OCI-LY1 (cell line): ENCODE results near the gene GPSM1.
"Not testable (repeated sequence)": the region's sequence is repeated elsewhere in the genome, so short reads cannot be mapped to it uniquely, and the experiment has no call there.

Experiments
- EZH2 ChIP-seq: fragments of 200-600 bp; sonication (generic), shearing (Covaris generic); IDR thresholded peaks from 2 replicates; pipeline ENCODE4 v1.8.0; 2017; ENCODE audit warnings: borderline replicate concordance, mixed run types, mild to moderate bottlenecking, antibody characterized with exemption, low read length, moderate library complexity, mixed read lengths
- TF ChIP-seq, protein P1 (sequence below): fragments of 200-600 bp; sonication (generic), shearing (Covaris generic); IDR thresholded peaks from 2 replicates; pipeline ENCODE4 v1.5.1; 2017; ENCODE audit warnings: mild to moderate bottlenecking, antibody characterized with exemption, low read length, moderate library complexity, mixed read lengths

DNA sequence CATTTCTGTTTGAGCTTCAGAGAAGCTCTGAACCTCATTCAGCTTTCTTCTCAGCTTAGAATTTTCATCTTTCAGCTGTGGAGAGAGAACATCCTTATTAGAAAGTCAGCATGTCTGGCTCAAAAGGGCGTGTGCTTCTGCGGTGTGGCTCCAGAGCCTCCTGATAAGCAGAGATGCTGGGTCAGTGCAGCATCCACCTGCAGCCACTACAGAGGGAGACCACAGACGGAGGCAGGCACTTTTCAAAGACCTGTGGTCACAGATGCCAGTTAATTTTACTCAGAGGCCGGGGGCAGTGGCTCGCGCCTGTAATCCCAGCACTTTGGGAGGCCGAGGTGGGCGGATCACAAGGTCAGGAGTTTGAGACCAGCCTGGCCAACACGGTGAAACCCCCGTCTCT is 78.6 kb downstream of the GPSM1 start:
- TF ChIP-seq, protein P1, sequence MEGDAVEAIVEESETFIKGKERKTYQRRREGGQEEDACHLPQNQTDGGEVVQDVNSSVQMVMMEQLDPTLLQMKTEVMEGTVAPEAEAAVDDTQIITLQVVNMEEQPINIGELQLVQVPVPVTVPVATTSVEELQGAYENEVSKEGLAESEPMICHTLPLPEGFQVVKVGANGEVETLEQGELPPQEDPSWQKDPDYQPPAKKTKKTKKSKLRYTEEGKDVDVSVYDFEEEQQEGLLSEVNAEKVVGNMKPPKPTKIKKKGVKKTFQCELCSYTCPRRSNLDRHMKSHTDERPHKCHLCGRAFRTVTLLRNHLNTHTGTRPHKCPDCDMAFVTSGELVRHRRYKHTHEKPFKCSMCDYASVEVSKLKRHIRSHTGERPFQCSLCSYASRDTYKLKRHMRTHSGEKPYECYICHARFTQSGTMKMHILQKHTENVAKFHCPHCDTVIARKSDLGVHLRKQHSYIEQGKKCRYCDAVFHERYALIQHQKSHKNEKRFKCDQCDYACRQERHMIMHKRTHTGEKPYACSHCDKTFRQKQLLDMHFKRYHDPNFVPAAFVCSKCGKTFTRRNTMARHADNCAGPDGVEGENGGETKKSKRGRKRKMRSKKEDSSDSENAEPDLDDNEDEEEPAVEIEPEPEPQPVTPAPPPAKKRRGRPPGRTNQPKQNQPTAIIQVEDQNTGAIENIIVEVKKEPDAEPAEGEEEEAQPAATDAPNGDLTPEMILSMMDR = not testable (repeated sequence)
- not testable (repeated sequence) for TF ChIP-seq EZH2
